ENCODE results near the gene SCN3B.

Gene SCN3B

DNA sequence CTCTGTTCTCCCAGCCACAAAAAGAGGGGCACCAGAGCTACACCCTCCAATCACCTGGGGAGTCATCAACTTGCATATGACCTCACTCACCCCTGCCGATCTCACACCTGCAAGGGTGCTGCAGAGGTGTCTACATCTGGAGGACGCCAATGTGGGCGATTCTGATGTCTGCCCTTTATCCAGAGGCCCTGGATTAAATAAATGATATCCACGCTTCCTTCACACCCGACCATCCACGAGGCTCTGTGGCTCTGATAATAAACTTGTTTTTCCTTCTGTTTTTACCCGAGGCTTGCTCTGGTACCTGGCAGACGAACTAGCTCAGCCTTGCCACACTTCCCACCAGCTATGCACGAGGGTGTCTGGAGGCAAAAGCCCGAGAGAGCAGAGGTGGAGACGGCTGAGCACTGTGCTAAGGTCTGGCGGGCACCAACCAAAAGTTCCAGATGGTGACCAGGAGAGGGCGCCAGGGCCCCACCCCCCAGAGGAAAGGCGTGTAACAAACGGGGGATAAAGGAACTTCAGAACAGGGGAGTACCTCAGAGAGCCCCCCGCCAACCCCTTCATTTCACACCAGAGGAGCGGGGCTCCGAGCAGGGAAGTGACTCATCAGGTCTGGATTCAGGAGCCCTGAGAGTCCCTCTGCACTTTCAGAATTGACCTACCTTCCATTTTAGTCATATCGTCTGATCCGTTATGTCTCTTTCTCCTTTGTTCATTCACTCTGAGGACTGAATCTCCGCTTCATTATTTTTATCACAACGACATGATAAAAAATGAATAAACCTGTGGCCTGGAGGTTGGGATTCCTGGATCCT is 13.5 kb downstream of the SCN3B start:
- no peak overlapping the region for H3K27ac ChIP-seq (ENCODE audit: low read depth, low read length)
- no peaks in the 10 kb centered on the region for H3K9me3 ChIP-seq (ENCODE audit: control insufficient read depth in 1 of 2, low read length in 2 of 2)
- no peaks in the 10 kb centered on the region for H3K27me3 ChIP-seq (ENCODE audit: control insufficient read depth in 1 of 2, insufficient read depth in 2 of 2, low read length in 2 of 2)
- H3K4me3 ChIP-seq (ENCODE audit: low read depth in 1 of 2, low read length in 2 of 2), result no peak overlapping the region
- no peaks in the 10 kb centered on the region for H3K4me1 ChIP-seq (ENCODE audit: control insufficient read depth in 1 of 2, insufficient read depth in 2 of 2, low read length in 2 of 2)
- no peak overlapping the region for H3K9ac ChIP-seq (ENCODE audit: low read depth in 1 of 2, low read length in 2 of 2)
- no peaks in the 10 kb centered on the region for H3K36me3 ChIP-seq (ENCODE audit: control insufficient read depth in 1 of 2, insufficient read depth in 2 of 2, low read length in 2 of 2)

DNA sequence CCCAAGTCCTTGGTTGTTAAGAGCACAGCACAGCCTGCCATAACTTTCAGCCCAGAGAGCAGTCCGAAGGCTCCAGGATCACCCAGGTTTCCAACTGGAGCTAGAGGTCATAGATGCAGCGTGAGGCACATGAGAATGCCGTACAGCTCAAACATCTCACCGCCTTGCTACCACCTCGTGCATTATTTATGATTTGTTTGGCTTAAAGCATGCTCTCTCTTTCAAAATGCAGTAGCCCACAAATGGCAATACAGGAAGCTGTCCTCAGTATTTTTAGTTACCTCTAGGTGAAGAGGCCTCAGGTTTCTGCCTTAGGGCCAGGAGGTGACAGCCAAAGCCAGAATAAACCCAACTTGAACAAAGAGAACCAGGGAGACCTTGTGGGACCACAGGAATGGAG is 14.4 kb downstream of the SCN3B start:
- no peak overlapping the region for H3K4me3 ChIP-seq (ENCODE audit: low read depth in 1 of 2, low read length in 2 of 2)
- H3K27ac ChIP-seq (ENCODE audit: low read depth, low read length), result no peak overlapping the region
- no peak overlapping the region for H3K9ac ChIP-seq (ENCODE audit: low read depth in 1 of 2, low read length in 2 of 2)
- no peaks in the 10 kb centered on the region for H3K27me3 ChIP-seq (ENCODE audit: control insufficient read depth in 1 of 2, insufficient read depth in 2 of 2, low read length in 2 of 2)
- no peaks in the 10 kb centered on the region for H3K4me1 ChIP-seq (ENCODE audit: control insufficient read depth in 1 of 2, insufficient read depth in 2 of 2, low read length in 2 of 2)
- no peaks in the 10 kb centered on the region for H3K36me3 ChIP-seq (ENCODE audit: control insufficient read depth in 1 of 2, insufficient read depth in 2 of 2, low read length in 2 of 2)
- H3K9me3 ChIP-seq (ENCODE audit: control insufficient read depth in 1 of 2, low read length in 2 of 2), result no peaks in the 10 kb centered on the region

DNA sequence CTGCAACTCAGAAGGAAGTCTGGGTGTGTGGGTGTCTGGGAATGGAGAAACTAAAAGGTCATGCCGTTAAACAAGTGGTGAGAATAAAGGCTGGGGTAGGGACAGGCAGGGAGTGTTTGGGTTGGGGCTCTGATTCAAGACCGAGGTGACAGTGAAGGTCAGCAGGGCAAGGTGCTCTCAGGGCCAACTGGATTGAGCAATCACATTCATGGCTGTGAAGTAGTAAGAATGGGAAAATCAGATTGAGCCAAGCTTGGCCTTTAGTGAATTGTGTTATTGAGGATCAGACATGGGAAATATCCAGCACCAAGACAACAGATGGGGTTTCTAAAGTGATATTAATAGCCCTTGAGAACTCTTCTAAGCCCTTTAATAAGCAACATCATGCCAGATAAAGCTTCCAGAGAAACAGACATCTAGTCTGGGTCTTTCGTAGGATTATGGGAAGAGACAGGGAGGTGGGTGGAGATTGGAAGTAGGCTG is 24.3 kb downstream of the SCN3B start:
- no peaks in the 10 kb centered on the region for H3K9me3 ChIP-seq (ENCODE audit: control insufficient read depth in 1 of 2, low read length in 2 of 2)
- peaks cover 6 to 8% of the 10 kb centered on the region in 2 donors for H3K36me3 ChIP-seq (ENCODE audit: control insufficient read depth in 1 of 2, insufficient read depth in 2 of 2, low read length in 2 of 2)
- no peak overlapping the region for H3K4me3 ChIP-seq (ENCODE audit: low read depth in 1 of 2, low read length in 2 of 2)
- H3K27me3 ChIP-seq (ENCODE audit: control insufficient read depth in 1 of 2, insufficient read depth in 2 of 2, low read length in 2 of 2), result no peaks in the 10 kb centered on the region
- no peak overlapping the region for H3K9ac ChIP-seq (ENCODE audit: low read depth in 1 of 2, low read length in 2 of 2)
- no peak overlapping the region for H3K27ac ChIP-seq (ENCODE audit: low read depth, low read length)
- no peaks in the 10 kb centered on the region for H3K4me1 ChIP-seq (ENCODE audit: control insufficient read depth in 1 of 2, insufficient read depth in 2 of 2, low read length in 2 of 2)

DNA sequence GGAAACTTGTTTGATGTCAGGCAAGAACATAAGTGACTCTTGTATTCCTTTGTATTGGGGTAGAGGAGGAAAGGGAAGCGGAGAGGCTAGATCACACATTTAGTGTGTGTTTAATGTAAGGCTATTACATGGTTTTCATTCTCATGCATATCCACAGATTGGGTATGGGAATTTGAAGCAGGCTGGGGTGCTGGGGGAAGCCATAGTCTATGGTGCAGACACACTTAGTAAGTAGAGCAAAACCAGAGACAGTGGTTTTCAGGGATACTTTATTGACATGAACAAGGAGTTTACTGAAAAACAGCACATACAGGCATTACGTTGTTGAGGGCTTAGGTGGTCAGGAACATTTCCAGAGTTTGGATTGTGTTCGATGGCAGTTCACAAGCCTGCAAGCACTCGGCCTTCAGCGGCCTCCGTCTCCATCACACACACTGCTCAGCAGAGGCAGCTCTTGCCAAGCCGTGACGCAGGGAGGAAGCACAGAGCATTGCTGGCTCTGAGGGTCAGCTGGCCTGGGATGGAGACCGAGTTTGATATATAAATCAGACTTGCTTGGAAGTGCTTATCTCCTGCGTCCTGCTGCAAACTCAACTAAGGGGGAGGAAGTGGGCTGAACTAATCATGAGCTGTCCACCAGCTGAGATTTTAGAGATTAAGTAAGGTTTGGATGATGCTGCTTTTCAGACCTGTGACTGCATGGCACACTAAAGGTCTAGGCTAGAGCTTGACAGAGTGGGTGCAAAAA is 25.3 kb downstream of the SCN3B start:
- Histone ChIP-seq H3K9ac (ENCODE audit: low read depth in 1 of 2, low read length in 2 of 2) (no peak overlapping the region), H3K4me1 (ENCODE audit: control insufficient read depth in 1 of 2, insufficient read depth in 2 of 2, low read length in 2 of 2) (no peaks in the 10 kb centered on the region), H3K36me3 (ENCODE audit: control insufficient read depth in 1 of 2, insufficient read depth in 2 of 2, low read length in 2 of 2) (peaks cover 9 to 13% of the 10 kb centered on the region in 2 donors), H3K9me3 (ENCODE audit: control insufficient read depth in 1 of 2, low read length in 2 of 2) (no peaks in the 10 kb centered on the region), H3K4me3 (ENCODE audit: low read depth in 1 of 2, low read length in 2 of 2) (no peak overlapping the region), H3K27me3 (ENCODE audit: control insufficient read depth in 1 of 2, insufficient read depth in 2 of 2, low read length in 2 of 2) (no peaks in the 10 kb centered on the region), H3K27ac (ENCODE audit: low read depth, low read length) (no peak overlapping the region)

DNA sequence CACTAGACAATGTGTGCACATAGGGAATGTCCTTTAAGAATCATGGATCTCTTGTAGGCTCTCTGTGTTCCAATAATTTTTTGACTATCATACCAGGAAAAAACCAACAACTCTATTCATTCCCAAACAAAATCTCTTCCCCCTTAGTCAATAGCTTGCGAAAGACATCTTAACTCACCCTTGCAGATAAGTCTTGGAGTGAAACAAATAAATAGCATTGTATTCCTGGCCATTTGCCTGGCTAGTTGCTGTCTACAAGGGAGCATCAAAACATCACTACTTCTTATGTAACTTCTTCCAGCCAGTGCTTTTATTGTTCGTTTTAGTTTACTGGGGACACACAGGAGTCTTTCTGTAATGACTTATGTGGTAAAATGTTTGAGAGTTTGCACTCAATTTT is 29.4 kb downstream of the SCN3B start:
- H3K9ac ChIP-seq (ENCODE audit: low read depth in 1 of 2, low read length in 2 of 2), result no peak overlapping the region
- H3K4me1 ChIP-seq (ENCODE audit: control insufficient read depth in 1 of 2, insufficient read depth in 2 of 2, low read length in 2 of 2), result no peaks in the 10 kb centered on the region
- H3K27ac ChIP-seq (ENCODE audit: low read depth, low read length), result no peak overlapping the region
- no peaks in the 10 kb centered on the region for H3K27me3 ChIP-seq (ENCODE audit: control insufficient read depth in 1 of 2, insufficient read depth in 2 of 2, low read length in 2 of 2)
- H3K4me3 ChIP-seq (ENCODE audit: low read depth in 1 of 2, low read length in 2 of 2), result no peak overlapping the region
- peaks cover 21 to 43% of the 10 kb centered on the region in 2 donors for H3K36me3 ChIP-seq (ENCODE audit: control insufficient read depth in 1 of 2, insufficient read depth in 2 of 2, low read length in 2 of 2)
- H3K9me3 ChIP-seq (ENCODE audit: control insufficient read depth in 1 of 2, low read length in 2 of 2), result no peaks in the 10 kb centered on the region

DNA sequence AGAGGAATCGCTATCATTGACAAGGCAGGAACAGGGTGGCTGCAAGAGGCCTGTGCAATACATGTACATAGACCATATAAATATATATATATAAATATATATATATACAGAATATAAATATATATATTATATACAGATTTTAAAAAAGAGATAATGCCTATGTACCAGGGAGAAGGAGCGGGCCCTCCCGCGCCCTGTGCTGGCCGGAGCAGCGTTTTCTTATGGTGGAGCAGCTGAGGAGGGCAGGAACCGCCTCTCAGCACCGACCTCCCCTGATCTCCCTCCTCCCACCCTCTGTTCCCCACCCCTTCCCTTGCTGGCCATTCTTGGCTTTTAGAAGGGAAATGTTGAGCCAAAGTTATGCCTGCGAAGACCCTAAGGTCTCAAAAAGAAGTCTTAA is 31.8 kb downstream of the SCN3B start:
- H3K27ac ChIP-seq (ENCODE audit: low read depth, low read length), result no peak overlapping the region
- H3K27me3 ChIP-seq (ENCODE audit: control insufficient read depth in 1 of 2, insufficient read depth in 2 of 2, low read length in 2 of 2), result no peaks in the 10 kb centered on the region
- H3K9ac ChIP-seq (ENCODE audit: low read depth in 1 of 2, low read length in 2 of 2), result no peak overlapping the region
- H3K36me3 ChIP-seq (ENCODE audit: control insufficient read depth in 1 of 2, insufficient read depth in 2 of 2, low read length in 2 of 2), result peaks cover 38 to 66% of the 10 kb centered on the region in 2 donors
- H3K4me1 ChIP-seq (ENCODE audit: control insufficient read depth in 1 of 2, insufficient read depth in 2 of 2, low read length in 2 of 2), result no peaks in the 10 kb centered on the region
- no peaks in the 10 kb centered on the region for H3K9me3 ChIP-seq (ENCODE audit: control insufficient read depth in 1 of 2, low read length in 2 of 2)
- no peak overlapping the region for H3K4me3 ChIP-seq (ENCODE audit: low read depth in 1 of 2, low read length in 2 of 2)

DNA sequence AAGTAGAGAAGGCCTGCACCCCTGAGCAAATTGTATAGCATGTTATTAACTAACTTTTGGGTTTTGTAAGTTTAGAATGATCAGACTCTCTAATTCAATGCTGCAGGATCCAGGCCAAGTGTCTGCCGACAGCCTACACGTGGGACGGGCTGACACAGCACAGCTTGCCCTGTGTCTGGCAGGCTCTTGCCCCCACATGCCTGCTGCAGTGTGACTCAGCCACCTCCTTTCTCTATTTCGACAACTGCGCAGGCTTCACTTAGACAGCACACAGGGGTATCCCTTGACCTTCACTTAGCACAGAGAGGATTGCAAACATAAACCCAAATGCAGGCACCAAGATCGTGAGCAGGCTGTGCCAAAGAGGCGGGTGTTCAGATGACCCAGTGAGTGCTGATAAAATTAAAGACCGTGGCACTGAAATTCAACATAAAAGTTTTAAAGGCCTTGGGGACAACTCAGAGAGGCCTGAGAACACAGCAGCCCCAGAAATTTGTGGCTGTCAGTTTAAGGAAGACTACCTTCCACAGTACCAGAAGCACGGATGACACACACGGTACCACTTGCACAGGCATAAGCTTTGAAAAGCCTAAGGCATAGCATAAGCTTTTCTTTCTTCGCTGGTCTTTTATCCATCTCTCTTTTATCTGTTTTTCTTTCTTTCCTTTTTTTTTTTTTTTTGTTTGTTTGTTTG is 37.8 kb downstream of the SCN3B start:
- no peaks in the 10 kb centered on the region for H3K27me3 ChIP-seq (ENCODE audit: control insufficient read depth in 1 of 2, insufficient read depth in 2 of 2, low read length in 2 of 2)
- peaks cover 40 to 87% of the 10 kb centered on the region in 2 donors for H3K36me3 ChIP-seq (ENCODE audit: control insufficient read depth in 1 of 2, insufficient read depth in 2 of 2, low read length in 2 of 2)
- no peak overlapping the region for H3K27ac ChIP-seq (ENCODE audit: low read depth, low read length)
- no peaks in the 10 kb centered on the region for H3K4me1 ChIP-seq (ENCODE audit: control insufficient read depth in 1 of 2, insufficient read depth in 2 of 2, low read length in 2 of 2)
- H3K9ac ChIP-seq (ENCODE audit: low read depth in 1 of 2, low read length in 2 of 2), result no peak overlapping the region
- no peaks in the 10 kb centered on the region for H3K9me3 ChIP-seq (ENCODE audit: control insufficient read depth in 1 of 2, low read length in 2 of 2)
- H3K4me3 ChIP-seq (ENCODE audit: low read depth in 1 of 2, low read length in 2 of 2), result no peak overlapping the region

DNA sequence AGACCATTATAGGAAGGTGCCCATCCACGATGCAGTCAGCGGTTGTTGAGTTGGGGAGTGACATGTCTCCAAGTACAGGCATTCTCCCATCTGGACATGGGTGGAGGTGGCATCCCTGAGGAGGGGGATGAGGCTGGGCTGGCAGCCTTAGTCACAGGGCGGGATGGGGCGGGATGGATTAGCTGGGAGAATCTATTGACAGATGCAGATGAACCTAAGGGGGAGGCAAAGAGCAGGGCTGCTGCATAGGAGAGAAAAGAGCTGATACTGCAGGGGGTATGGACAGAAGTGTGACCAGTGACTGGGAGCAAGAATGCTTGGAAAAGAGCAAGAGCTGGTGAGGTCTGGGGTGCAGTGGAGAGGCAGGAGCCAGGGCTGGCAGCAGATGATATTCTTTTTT is 42.7 kb downstream of the SCN3B start:
- Histone ChIP-seq H3K27ac (ENCODE audit: low read depth, low read length) (no peak overlapping the region), H3K9ac (ENCODE audit: low read depth in 1 of 2, low read length in 2 of 2) (no peak overlapping the region), H3K9me3 (ENCODE audit: control insufficient read depth in 1 of 2, low read length in 2 of 2) (no peaks in the 10 kb centered on the region), H3K27me3 (ENCODE audit: control insufficient read depth in 1 of 2, insufficient read depth in 2 of 2, low read length in 2 of 2) (no peaks in the 10 kb centered on the region), H3K4me3 (ENCODE audit: low read depth in 1 of 2, low read length in 2 of 2) (no peak overlapping the region), H3K36me3 (ENCODE audit: control insufficient read depth in 1 of 2, insufficient read depth in 2 of 2, low read length in 2 of 2) (peaks cover 46 to 96% of the 10 kb centered on the region in 2 donors), H3K4me1 (ENCODE audit: control insufficient read depth in 1 of 2, insufficient read depth in 2 of 2, low read length in 2 of 2) (no peaks in the 10 kb centered on the region)

DNA sequence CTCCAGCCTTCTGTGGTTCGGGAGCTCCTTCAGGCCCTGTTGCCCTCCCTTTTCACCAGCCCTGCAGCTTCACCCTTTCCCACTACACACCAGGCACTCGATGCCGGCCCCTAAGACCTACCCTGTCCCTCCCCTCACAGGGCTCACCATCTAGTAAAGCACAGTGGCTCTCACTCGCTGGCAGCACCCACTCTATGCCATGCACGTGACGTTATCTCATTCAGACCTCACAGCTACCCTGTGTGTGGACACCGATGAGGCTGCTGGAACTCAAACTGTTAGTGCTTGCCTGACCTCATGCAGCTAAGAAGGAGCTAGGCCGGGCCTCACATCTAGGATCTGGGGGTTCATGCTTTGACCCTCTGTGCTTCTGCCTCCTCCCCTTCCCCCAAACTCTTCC is 45.5 kb downstream of the SCN3B start:
- no peaks in the 10 kb centered on the region for H3K27me3 ChIP-seq (ENCODE audit: control insufficient read depth in 1 of 2, insufficient read depth in 2 of 2, low read length in 2 of 2)
- H3K9me3 ChIP-seq (ENCODE audit: control insufficient read depth in 1 of 2, low read length in 2 of 2), result no peaks in the 10 kb centered on the region
- H3K9ac ChIP-seq (ENCODE audit: low read depth in 1 of 2, low read length in 2 of 2), result no peak overlapping the region
- H3K4me3 ChIP-seq (ENCODE audit: low read depth in 1 of 2, low read length in 2 of 2), result no peak overlapping the region
- no peak overlapping the region for H3K27ac ChIP-seq (ENCODE audit: low read depth, low read length)
- peaks cover 50 to 98% of the 10 kb centered on the region in 2 donors for H3K36me3 ChIP-seq (ENCODE audit: control insufficient read depth in 1 of 2, insufficient read depth in 2 of 2, low read length in 2 of 2)
- H3K4me1 ChIP-seq (ENCODE audit: control insufficient read depth in 1 of 2, insufficient read depth in 2 of 2, low read length in 2 of 2), result no peaks in the 10 kb centered on the region

DNA sequence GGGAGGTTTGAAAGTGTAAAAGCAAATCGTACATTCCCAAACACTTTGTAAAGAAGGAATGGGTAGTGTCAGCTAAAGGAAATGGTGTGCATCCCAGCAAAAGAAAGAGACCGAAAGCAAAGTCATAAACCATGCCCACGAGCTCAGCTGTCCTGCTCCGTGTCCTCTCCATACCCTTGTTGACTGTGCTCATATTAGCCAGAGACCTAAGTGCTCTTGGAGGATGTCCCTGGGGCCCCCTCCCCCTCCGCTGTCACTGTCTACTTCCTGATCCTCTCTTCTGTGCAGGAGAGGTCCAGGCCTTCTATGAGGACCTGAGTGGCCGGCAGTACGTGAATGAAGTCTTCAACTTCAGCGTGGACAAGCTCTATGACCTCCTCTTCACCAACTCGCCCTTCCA is 46.1 kb downstream of the SCN3B start:
- Histone ChIP-seq H3K4me1 (ENCODE audit: control insufficient read depth in 1 of 2, insufficient read depth in 2 of 2, low read length in 2 of 2) (no peaks in the 10 kb centered on the region), H3K27me3 (ENCODE audit: control insufficient read depth in 1 of 2, insufficient read depth in 2 of 2, low read length in 2 of 2) (no peaks in the 10 kb centered on the region), H3K27ac (ENCODE audit: low read depth, low read length) (no peak overlapping the region), H3K9ac (ENCODE audit: low read depth in 1 of 2, low read length in 2 of 2) (no peak overlapping the region), H3K4me3 (ENCODE audit: low read depth in 1 of 2, low read length in 2 of 2) (no peak overlapping the region), H3K36me3 (ENCODE audit: control insufficient read depth in 1 of 2, insufficient read depth in 2 of 2, low read length in 2 of 2) (peaks cover 50 to 98% of the 10 kb centered on the region in 2 donors), H3K9me3 (ENCODE audit: control insufficient read depth in 1 of 2, low read length in 2 of 2) (no peaks in the 10 kb centered on the region)

All from duodenal mucosa (tissue), 2 donors.